ENCODE results near the gene LRP5. TPM values are rescaled to one million over a fixed set of nuclear protein-coding genes. Genes with fewer than 3 reads are reported as not detected.
A peak's percentile ranks its signal among the peaks of the same experiment; 100 is the strongest.

LRP5 gene
- total RNA-seq, 3 donors from 2014 or later = 23.6 to 48.8 (median 24.5) TPM

- no peak for TF ChIP-seq POLR2A (IDR thresholded peaks at IDR 0.05)
- H3K27me3 ChIP-seq = no peaks in the 10 kb centered on the region
- H3K36me3 ChIP-seq = no peaks in the 10 kb centered on the region
- no peak for DNase-seq (ENCODE audit: low spot score in 2 of 2)
- H3K27ac ChIP-seq = peak overlapping the region in 1 of 2 donors; percentile 85
- intact Hi-C loops (cut with DNase I; ENCODE audit: low total_unique reads) = no loop called here
- peaks cover 0 to 2% of the 10 kb centered on the region in 2 donors for H3K4me1 ChIP-seq
- no peak overlapping the region for H3K4me3 ChIP-seq
- no peaks in the 10 kb centered on the region for H3K9me3 ChIP-seq
These were observed 126.4 kb downstream of the LRP5 start for GRCh38 chr11:68438658-68439259.

- Histone ChIP-seq H3K27me3 (no peaks in the 10 kb centered on the region), H3K9me3 (no peaks in the 10 kb centered on the region), H3K27ac (peak overlapping the region in 1 of 2 donors; percentile 85), H3K4me1 (peaks cover 0 to 2% of the 10 kb centered on the region in 2 donors), H3K4me3 (no peak overlapping the region), H3K36me3 (no peaks in the 10 kb centered on the region)
- intact Hi-C loops (cut with DNase I; ENCODE audit: low total_unique reads) = no loop called here
- no peak for DNase-seq (ENCODE audit: low spot score in 2 of 2)
- TF ChIP-seq POLR2AphosphoS5 (IDR thresholded peaks at IDR 0.05) (no peak), POLR2A (IDR thresholded peaks at IDR 0.05) (no peak), CTCF (IDR thresholded peaks at IDR 0.05) (no peak)
These were observed 127.1 kb downstream of the LRP5 start for GRCh38 chr11:68439355-68440065.

GRCh38 chr11:68440224-68440623 is 127.8 kb downstream of the LRP5 start:
- intact Hi-C loops (cut with DNase I; ENCODE audit: low total_unique reads) = no loop called here
- no peaks in the 10 kb centered on the region for H3K27me3 ChIP-seq
- no peak for TF ChIP-seq CTCF (IDR thresholded peaks at IDR 0.05)
- TF ChIP-seq POLR2A (IDR thresholded peaks at IDR 0.05) = no peak
- TF ChIP-seq POLR2AphosphoS5 (IDR thresholded peaks at IDR 0.05) = no peak
- H3K4me1 ChIP-seq = peaks cover 0 to 2% of the 10 kb centered on the region in 2 donors
- H3K9me3 ChIP-seq = no peaks in the 10 kb centered on the region
- DNase-seq (ENCODE audit: low spot score in 2 of 2) = no peak
- no peaks in the 10 kb centered on the region for H3K36me3 ChIP-seq
- no peak overlapping the region for H3K27ac ChIP-seq
- H3K4me3 ChIP-seq = no peak overlapping the region

GRCh38 chr11:68441466-68442230 is 129.3 kb downstream of the LRP5 start:
- Histone ChIP-seq H3K4me1 (peaks cover 0 to 2% of the 10 kb centered on the region in 2 donors), H3K36me3 (peaks cover 4% of the 10 kb centered on the region), H3K27ac (no peak overlapping the region), H3K4me3 (no peak overlapping the region), H3K9me3 (no peaks in the 10 kb centered on the region), H3K27me3 (no peaks in the 10 kb centered on the region)
- intact Hi-C loops (cut with DNase I; ENCODE audit: low total_unique reads) = no loop called here
- TF ChIP-seq POLR2A (IDR thresholded peaks at IDR 0.05) (no peak), CTCF (IDR thresholded peaks at IDR 0.05) (no peak), POLR2AphosphoS5 (IDR thresholded peaks at IDR 0.05) (no peak)
- DNase-seq (ENCODE audit: low spot score in 2 of 2) = no peak

- Histone ChIP-seq H3K27ac (no peak overlapping the region), H3K4me3 (no peak overlapping the region), H3K36me3 (peaks cover 4% of the 10 kb centered on the region), H3K4me1 (peaks cover 0 to 2% of the 10 kb centered on the region in 2 donors), H3K9me3 (no peaks in the 10 kb centered on the region), H3K27me3 (no peaks in the 10 kb centered on the region)
- intact Hi-C loops (cut with DNase I; ENCODE audit: low total_unique reads) = no loop called here
- no peak for TF ChIP-seq POLR2AphosphoS5 (IDR thresholded peaks at IDR 0.05)
- no peak for TF ChIP-seq POLR2A (IDR thresholded peaks at IDR 0.05)
- TF ChIP-seq CTCF (IDR thresholded peaks at IDR 0.05) = no peak
- DNase-seq (ENCODE audit: low spot score in 2 of 2) = no peak
These were observed 130.0 kb downstream of the LRP5 start for GRCh38 chr11:68442433-68442832.
